Loucy (cell line): ENCODE measurements around the gene ARHGDIA.

ENCODE experiments used
- H2AFZ ChIP-seq: fragments of 200-600 bp; sonication (generic); 2 replicates; pipeline ENCODE4 v1.6.0; 2016; ENCODE audit warnings: antibody characterized with exemption, mild to moderate bottlenecking, low read length, moderate library complexity
- H3F3A ChIP-seq: fragments of 200-600 bp; 2 replicates; pipeline ENCODE4 v1.6.0; 2016; ENCODE audit warnings: antibody characterized with exemption, low read depth, mild to moderate bottlenecking
- H3K27me3 ChIP-seq: fragments of 200-600 bp; sonication (generic); 2 replicates; pipeline ENCODE4 v1.6.1; 2014; ENCODE audit warnings: low read length, mild to moderate bottlenecking; ENCODE audit not compliant: insufficient read depth, poor library complexity, severe bottlenecking
- H3K36me3 ChIP-seq: fragments of 200-600 bp; sonication (generic); 2 replicates; pipeline ENCODE4 v1.6.1; 2016; ENCODE audit warnings: low read length; ENCODE audit not compliant: insufficient read depth
- H3K4me1 ChIP-seq: fragments of 200-600 bp; sonication (generic); 2 replicates; pipeline ENCODE4 v1.5.1; 2014; ENCODE audit warnings: low read length, mild to moderate bottlenecking; ENCODE audit not compliant: insufficient read depth, poor library complexity, severe bottlenecking
- H3K4me2 ChIP-seq: fragments of 200-600 bp; sonication (generic); 2 replicates; pipeline ENCODE4 v1.6.0; 2014; ENCODE audit warnings: antibody characterized with exemption, low read length, low read depth, mild to moderate bottlenecking; ENCODE audit not compliant: poor library complexity, severe bottlenecking
- H3K4me3 ChIP-seq: fragments of 200-600 bp; sonication (generic); 2 replicates; pipeline ENCODE4 v1.5.1; 2014; ENCODE audit warnings: low read length, mild to moderate bottlenecking, mixed read lengths; ENCODE audit not compliant: poor library complexity, severe bottlenecking
- H3K79me2 ChIP-seq: fragments of 200-600 bp; sonication (generic); 2 replicates; pipeline ENCODE4 v1.6.1; 2014; ENCODE audit warnings: low read length; ENCODE audit not compliant: insufficient read depth
- H3K9ac ChIP-seq: fragments of 200-600 bp; sonication (generic); 2 replicates; pipeline ENCODE4 v1.6.0; 2014; ENCODE audit warnings: mild to moderate bottlenecking, low read depth, low read length, moderate library complexity; ENCODE audit not compliant: poor library complexity, severe bottlenecking
- H3K9me2 ChIP-seq: fragments of 200-600 bp; sonication (generic); replicated peaks from 2 replicates; pipeline ENCODE4 v1.6.1; 2016; ENCODE audit warnings: low read depth, low read length, mixed read lengths
- H3K9me3 ChIP-seq: fragments of 200-600 bp; sonication (generic); 2 replicates; pipeline ENCODE4 v1.6.1; 2014; ENCODE audit warnings: mild to moderate bottlenecking, antibody characterized with exemption, low read length, low read depth; ENCODE audit not compliant: insufficient read depth
- H4K20me1 ChIP-seq: fragments of 200-600 bp; sonication (generic); 2 replicates; pipeline ENCODE4 v1.6.0; 2014; ENCODE audit warnings: antibody characterized with exemption, low read length, mild to moderate bottlenecking; ENCODE audit not compliant: insufficient read depth, poor library complexity, severe bottlenecking
- CTCF ChIP-seq: fragments of 200-600 bp; sonication (generic); conservative IDR thresholded peaks from 2 replicates; pipeline ENCODE4 v1.5.1; 2014; ENCODE audit warnings: mild to moderate bottlenecking, antibody characterized with exemption, low read length
- EZH2phosphoT487 ChIP-seq: fragments of 200-600 bp; IDR thresholded peaks from 2 replicates; pipeline ENCODE4 v1.6.1; 2018; ENCODE audit warnings: antibody characterized with exemption, mild to moderate bottlenecking, moderate library complexity, borderline replicate concordance

The ARHGDIA gene

GRCh38 chr17:81846743-81847689 is 24.1 kb downstream of the ARHGDIA start:
- TF ChIP-seq EZH2phosphoT487 (no peak), CTCF (no peak)
- Histone ChIP-seq H3K9me2 (no peaks in the 10 kb centered on the region), H3K4me1 (no peaks in the 10 kb centered on the region), H4K20me1 (peaks cover 3% of the 10 kb centered on the region), H3K4me2 (no peak overlapping the region), H3F3A (no peaks in the 10 kb centered on the region), H3K9ac (no peak overlapping the region), H3K9me3 (no peaks in the 10 kb centered on the region), H3K79me2 (peaks cover 9% of the 10 kb centered on the region; the same call in 1 of the 2 replicates), H2AFZ (no peak overlapping the region), H3K27me3 (no peaks in the 10 kb centered on the region), H3K36me3 (peaks cover 63% of the 10 kb centered on the region; the same call in 1 of the 2 replicates), H3K4me3 (no peak overlapping the region)

- H3K27me3 ChIP-seq: no peaks in the 10 kb centered on the region
- H3K79me2 ChIP-seq: peaks cover 2% of the 10 kb centered on the region; the same call in 1 of the 2 replicates
- no peaks in the 10 kb centered on the region for H3F3A ChIP-seq
- H3K36me3 ChIP-seq: peaks cover 56% of the 10 kb centered on the region; the same call in 1 of the 2 replicates
- no peaks in the 10 kb centered on the region for H3K9me2 ChIP-seq
- no peak overlapping the region for H3K4me3 ChIP-seq
- H3K9me3 ChIP-seq: no peaks in the 10 kb centered on the region
- no peak overlapping the region for H2AFZ ChIP-seq
- no peak overlapping the region for H3K4me2 ChIP-seq
- peaks cover under 1% of the 10 kb centered on the region for H4K20me1 ChIP-seq
- H3K4me1 ChIP-seq: no peaks in the 10 kb centered on the region
- TF ChIP-seq EZH2phosphoT487 (no peak), CTCF (no peak)
- no peak overlapping the region for H3K9ac ChIP-seq
Measured at GRCh38 chr17:81845881-81846742, 25.0 kb downstream of the ARHGDIA start.

- peaks cover 56% of the 10 kb centered on the region; the same call in 1 of the 2 replicates for H3K36me3 ChIP-seq
- no peaks in the 10 kb centered on the region for H3K4me1 ChIP-seq
- H3K9me3 ChIP-seq: no peaks in the 10 kb centered on the region
- H3K4me2 ChIP-seq: no peak overlapping the region
- H3K4me3 ChIP-seq: no peak overlapping the region
- TF ChIP-seq EZH2phosphoT487 (no peak), CTCF (no peak)
- no peak overlapping the region for H2AFZ ChIP-seq
- H3F3A ChIP-seq: no peaks in the 10 kb centered on the region
- no peaks in the 10 kb centered on the region for H4K20me1 ChIP-seq
- H3K27me3 ChIP-seq: no peaks in the 10 kb centered on the region
- no peaks in the 10 kb centered on the region for H3K9me2 ChIP-seq
- no peaks in the 10 kb centered on the region for H3K79me2 ChIP-seq
- no peak overlapping the region for H3K9ac ChIP-seq
Measured at GRCh38 chr17:81845361-81845760, 25.8 kb downstream of the ARHGDIA start.
